K562 (cell line): ENCODE results near the gene KLHL29. TPM values are rescaled to one million over a fixed set of nuclear protein-coding genes. Genes with fewer than 3 reads are reported as not detected.

Source experiments
- ATAC-seq: fragments of 200-7000 bp; cut with Tn5 transposase; 3 replicates; pipeline ENCODE4 v1.9.1; 2020; ENCODE audit warnings: moderate library complexity
- BruUV-seq: library from RNA; stranded (reverse); fragments of 400-500 nt; replicated peaks from 2 replicates; lab custom pipeline; 2021; lab: Mats Ljungman, UMichigan
- CTCF ChIA-PET: fragments of 300-600 bp; formaldehyde crosslinking; extraction: SDS; loops from one replicate; lab custom pipeline; 2021; ENCODE audit warnings: low intra/inter-chr PET ratio; lab: Yijun Ruan, JAX
- POLR2A ChIA-PET: fragments of 300-600, 350-650 bp; sonication (Branson Sonifier 250); formaldehyde crosslinking; extraction: SDS; loops from one replicate; lab custom pipeline; 2021; ENCODE audit warnings: antibody characterized with exemption, inconsistent platforms; lab: Yijun Ruan, JAX
- DNase-seq, 4 experiments: peaks; one replicate each; pipeline versions ENCODE4 v3.0.0 to v3.0.0-alpha.2; 2011 to 2018; ENCODE audit warnings: low spot score in 3 of 4, mixed read lengths in 3 of 4; ENCODE audit errors: extremely low read depth in 1 of 4
- FAIRE-seq: peaks from 2 replicates; lab custom pipeline; 2011; peaks lifted over from hg19 to GRCh38; lab: Jason Lieb, UNC
- H2AFZ ChIP-seq: 2 replicates; pipeline ENCODE4 v1.6.0; 2011; ENCODE audit warnings: low read depth, low read length, control low read depth, inconsistent platforms
- H3K27ac ChIP-seq: fragments of 200-600 bp; 3 replicates; pipeline ENCODE4 v1.8.0; 2011; ENCODE audit warnings: low read depth, mild to moderate bottlenecking, control low read depth, inconsistent platforms, low read length, moderate library complexity, mixed read lengths; ENCODE audit errors: extremely low read depth
- H3K27me3 ChIP-seq, 2 experiments: fragments of 300-600 bp in 1 of 2; 2 replicates in 1 of 2; 3 replicates in 1 of 2; pipeline versions ENCODE4 v1.6.0 to v1.8.0; 2011; ENCODE audit warnings: inconsistent platforms in 2 of 2, low read length in 2 of 2, mild to moderate bottlenecking in 1 of 2, mixed read lengths in 1 of 2, moderate library complexity in 1 of 2; ENCODE audit not compliant: control insufficient read depth in 2 of 2, insufficient read depth in 2 of 2
- H3K36me3 ChIP-seq: fragments of 300-600 bp; 3 replicates; pipeline ENCODE4 v1.8.0; 2011; ENCODE audit warnings: mild to moderate bottlenecking, low read length, inconsistent platforms; ENCODE audit not compliant: control insufficient read depth, insufficient read depth
- H3K4me1 ChIP-seq, 2 experiments: fragments of 200-600 bp in 1 of 2; replicated peaks in 1 of 2; 2 replicates in 1 of 2; 3 replicates in 1 of 2; pipeline versions ENCODE4 v1.5.1 to v1.8.0; 2011; ENCODE audit warnings: inconsistent platforms in 2 of 2, low read length in 2 of 2, mild to moderate bottlenecking in 1 of 2, mixed read lengths in 1 of 2, moderate library complexity in 1 of 2; ENCODE audit not compliant: control insufficient read depth in 2 of 2, insufficient read depth in 2 of 2
- H3K4me2 ChIP-seq: 2 replicates; pipeline ENCODE4 v1.6.1; 2011; ENCODE audit warnings: low read length, control low read depth, inconsistent platforms, mixed read lengths; ENCODE audit not compliant: insufficient read depth
- H3K4me3 ChIP-seq: fragments of 200-600 bp; sonication (generic), shearing (Covaris generic); 2 replicates; pipeline ENCODE4 v1.5.1; 2016; ENCODE audit warnings: control low read depth, inconsistent platforms
- H3K79me2 ChIP-seq: fragments of 200-600 bp; 3 replicates; pipeline ENCODE4 v1.8.0; 2011; ENCODE audit warnings: low read length, inconsistent platforms; ENCODE audit not compliant: control insufficient read depth, insufficient read depth
- H3K9ac ChIP-seq, 2 experiments: 2 replicates each; pipeline versions ENCODE4 v1.6.0 to v1.6.1; 2011; ENCODE audit warnings: low read depth in 2 of 2, low read length in 2 of 2, control low read depth in 1 of 2, inconsistent platforms in 1 of 2, mild to moderate bottlenecking in 1 of 2, mixed read lengths in 1 of 2; ENCODE audit not compliant: insufficient read depth in 1 of 2
- H3K9me1 ChIP-seq: one replicate; pipeline ENCODE4 v1.6.0; 2011; ENCODE audit warnings: inconsistent platforms, mild to moderate bottlenecking, low read length, moderate library complexity; ENCODE audit not compliant: control insufficient read depth, insufficient read depth
- H3K9me3 ChIP-seq: replicated peaks from 2 replicates; pipeline ENCODE4 v1.5.1; 2011; ENCODE audit warnings: low read depth, low read length, inconsistent platforms; ENCODE audit not compliant: control insufficient read depth, insufficient read depth
- H4K20me1 ChIP-seq: replicated peaks from 2 replicates; pipeline ENCODE4 v1.6.1; 2011; ENCODE audit warnings: low read length, inconsistent platforms, mixed read lengths; ENCODE audit not compliant: control insufficient read depth, insufficient read depth
- FOS ChIP-seq: IDR thresholded peaks from 3 replicates; pipeline ENCODE4 v1.6.1; 2011; ENCODE audit not compliant: insufficient read length; ENCODE audit errors: extremely low read depth
- PHTF2 ChIP-seq: fragments of 250-450 bp; sonication (Bioruptor Pico); IDR thresholded peaks from 2 replicates; pipeline ENCODE4 v1.5.0; 2021; ENCODE audit warnings: mild to moderate bottlenecking
- SMAD1 ChIP-seq: fragments of 150-350 bp; IDR thresholded peaks from 2 replicates; pipeline ENCODE4 v1.6.1; 2014; ENCODE audit warnings: low read length, low read depth; ENCODE audit not compliant: partially characterized antibody
- THAP12 ChIP-seq: fragments of 250-450 bp; sonication (Bioruptor Pico); IDR thresholded peaks from 2 replicates; pipeline ENCODE4 v1.9.0; 2021; ENCODE audit warnings: mild to moderate bottlenecking, inconsistent platforms
- ZNF165 ChIP-seq: fragments of 250-450 bp; sonication (Bioruptor Pico); IDR thresholded peaks from 2 replicates; pipeline ENCODE4 v1.4.0; 2020; ENCODE audit warnings: borderline replicate concordance
- whole genome bisulfite sequencing: fragments of 100-300 bp; shearing (Covaris generic); methylation state at CpG from one replicate; pipeline ENCODE4 v1.1.6; 2016; ENCODE audit warnings: low coverage, mixed read lengths; ENCODE audit not compliant: insufficient coverage; ENCODE audit errors: missing lambda C conversion rate; 5-methylcytosine and 5-hydroxymethylcytosine counted together
- in situ Hi-C: fragments of 300-500 bp; cut with MboI; formaldehyde crosslinking; loops from 4 replicates; pipeline ENCODE4 v1.15.0; 2018; ENCODE audit warnings: inconsistent platforms, mixed read lengths
- intact Hi-C: fragments of 100-400 bp; cut with micrococcal nuclease; formaldehyde crosslinking; loops from 2 replicates; pipeline ENCODE4 v1.14.2; 2022
- polyA plus RNA-seq, 8 experiments: library from polyadenylated mRNA; depleted of rRNA in 4 of 8; stranded (reverse) in 5 of 8; unstranded in 3 of 8; fragments of >200 nt; fragmentation: Nextera tagmentation in 2 of 8; fragmentation: Illumina TruSeq in 1 of 8; extraction: Ambion mirVana in 2 of 8; extraction: Trizol in 1 of 8; gene quantifications; 2 replicates each; pipeline versions ENCODE4 v1.2.1 to v1.2.3, GENCODE V29; 2011 to 2014; ENCODE audit warnings: inconsistent platforms in 1 of 8, missing spikeins in 1 of 8
- total RNA-seq, 7 experiments: library from RNA; depleted of rRNA in 6 of 7; stranded (reverse); fragments of >200 nt in 6 of 7; fragmentation: Illumina TruSeq in 2 of 7; extraction: Trizol in 2 of 7; gene quantifications; 2 replicates each; pipeline versions ENCODE4 v1.2.1 to v1.2.3, GENCODE V29; 2011 to 2021; ENCODE audit warnings: low replicate concordance in 1 of 7

KLHL29 gene
- total and polyA plus RNA-seq, 9 of the 15 experiments (the other 6 are each of a cell fraction or from before 2014, with no cell fraction given) = 0.03 to 0.31 (median 0.08) TPM; not detected in 1

GRCh38 chr2:23433282-23433681 lies 48.3 kb downstream of the KLHL29 start:
- ATAC-seq (no peak), DNase-seq (no peak), FAIRE-seq (no peak)
- Histone ChIP-seq H3K4me1 (no peaks in the 10 kb centered on the region), H3K4me2 (no peak overlapping the region), H2AFZ (no peak overlapping the region), H3K4me3 (no peak overlapping the region), H3K36me3 (no peaks in the 10 kb centered on the region), H3K79me2 (no peaks in the 10 kb centered on the region), H3K27ac (no peak overlapping the region), H3K27me3 (peaks cover 17 to 57% of the 10 kb centered on the region in 2 experiments; a peak in 4 of 5 replicates), H3K9ac (no peak overlapping the region), H3K9me1 (no peaks in the 10 kb centered on the region), H4K20me1 (no peaks in the 10 kb centered on the region), H3K9me3 (no peaks in the 10 kb centered on the region)
- no TSS peak for BruUV-seq
- intact Hi-C loops (no loop called here), in situ Hi-C loops (no loop called here)
- WGBS = 0% methylated on average over 6 of the region's 6 CpGs
- CTCF ChIA-PET = no interaction called here
- POLR2A ChIA-PET = interaction anchor here (0.6 to 1.1 kb wide), 2 partner anchors 10 to 94 kb away, joined by 3 read pairs; no protein-coding TSS in a partner anchor
- no peak for TF ChIP-seq SMAD1
- no peak for TF ChIP-seq THAP12 (CRISPR knock-in tag)
- no peak for TF ChIP-seq PHTF2 (CRISPR knock-in tag)
- no peak for TF ChIP-seq FOS
- TF ChIP-seq ZNF165 (CRISPR knock-in tag) = no peak
